Loucy (cell line): Measurements from ENCODE around the gene SPDYE2.
"Not testable (repeated sequence)": the region's sequence is repeated elsewhere in the genome, so short reads cannot be mapped to it uniquely, and the experiment has no call there.

Experiments used
- CTCF ChIP-seq: fragments of 200-600 bp; sonication (generic); conservative IDR thresholded peaks from 2 replicates; pipeline ENCODE4 v1.5.1; 2014; ENCODE audit warnings: mild to moderate bottlenecking, antibody characterized with exemption, low read length
- EZH2phosphoT487 ChIP-seq: fragments of 200-600 bp; IDR thresholded peaks from 2 replicates; pipeline ENCODE4 v1.6.1; 2018; ENCODE audit warnings: antibody characterized with exemption, mild to moderate bottlenecking, moderate library complexity, borderline replicate concordance

- not testable (repeated sequence) for TF ChIP-seq CTCF, EZH2phosphoT487
Observed at GRCh38 chr7:102583495-102583894, 32.5 kb downstream of the SPDYE2 start.
